HepG2 (cell line): ENCODE measurements around the gene INKA2. TPM values are rescaled to one million over a fixed set of nuclear protein-coding genes. Genes with fewer than 3 reads are reported as not detected.

ENCODE experiments used
- ARID2 ChIP-seq: sonication (generic); formaldehyde crosslinking; IDR thresholded peaks from 2 replicates; pipeline ENCODE4 v1.8.1; 2022; ENCODE audit warnings: mild to moderate bottlenecking, missing genetic modification reagents, borderline replicate concordance
- GATAD1 ChIP-seq: IDR thresholded peaks from 2 replicates; pipeline ENCODE4 v1.6.1; 2016; ENCODE audit warnings: missing genetic modification reagents, missing compliant biosample characterization
- GLI4 ChIP-seq: sonication (generic); formaldehyde crosslinking; IDR thresholded peaks from 2 replicates; pipeline ENCODE4 v1.5.1; 2020; ENCODE audit warnings: missing genetic modification reagents, mild to moderate bottlenecking, moderate library complexity, borderline replicate concordance
- HHEX ChIP-seq: IDR thresholded peaks from 2 replicates; pipeline ENCODE4 v1.6.1; 2016; ENCODE audit warnings: control low read depth
- ISL2 ChIP-seq: sonication (generic); formaldehyde crosslinking; IDR thresholded peaks from 2 replicates; pipeline ENCODE4 v1.5.0; 2020; ENCODE audit warnings: missing genetic modification reagents
- JUND ChIP-seq: sonication (generic); formaldehyde crosslinking; IDR thresholded peaks from 2 replicates; pipeline ENCODE4 v1.8.0; 2022; ENCODE audit warnings: mild to moderate bottlenecking, missing genetic modification reagents
- KAT7 ChIP-seq: IDR thresholded peaks from 2 replicates; pipeline ENCODE4 v1.6.1; 2018; ENCODE audit warnings: borderline replicate concordance, missing compliant biosample characterization
- MTF1 ChIP-seq: sonication (generic); formaldehyde crosslinking; IDR thresholded peaks from 2 replicates; pipeline ENCODE4 v1.5.0; 2020; ENCODE audit warnings: missing genetic modification reagents
- MTF2 ChIP-seq: sonication (generic); formaldehyde crosslinking; IDR thresholded peaks from 2 replicates; pipeline ENCODE4 v1.5.0; 2020; ENCODE audit warnings: missing genetic modification reagents, borderline replicate concordance
- SALL1 ChIP-seq: sonication (generic); formaldehyde crosslinking; IDR thresholded peaks from 2 replicates; pipeline ENCODE4 v1.8.0; 2022; ENCODE audit warnings: mild to moderate bottlenecking, missing genetic modification reagents
- ZBTB7A ChIP-seq: sonication (generic); formaldehyde crosslinking; IDR thresholded peaks from 2 replicates; pipeline ENCODE4 v1.8.0; 2022; ENCODE audit warnings: mild to moderate bottlenecking, missing genetic modification reagents
- ZNF777 ChIP-seq: sonication (generic); formaldehyde crosslinking; IDR thresholded peaks from 2 replicates; pipeline ENCODE4 v1.4.0; 2020; ENCODE audit warnings: missing genetic modification reagents
- polyA plus RNA-seq, 8 experiments: library from polyadenylated mRNA; depleted of rRNA in 3 of 8; stranded (reverse) in 7 of 8; unstranded in 1 of 8; fragments of >200 nt; fragmentation: Illumina TruSeq in 4 of 8; extraction: Trizol in 4 of 8; gene quantifications; 2 replicates each; pipeline versions ENCODE4 v1.2.1 to v1.2.3, GENCODE V29; 2011 to 2016; ENCODE audit warnings: low read depth in 4 of 8, missing spikeins in 1 of 8, mixed read lengths in 1 of 8; ENCODE audit not compliant: insufficient read depth in 1 of 8
- total RNA-seq, 5 experiments: library from RNA; depleted of rRNA; stranded (reverse); fragments of >200 nt; fragmentation: Illumina TruSeq; extraction: Trizol; gene quantifications; 2 replicates each; pipeline ENCODE4 v1.2.3, GENCODE V29; 2016; ENCODE audit warnings: low read depth in 1 of 5
- TF ChIP-seq, protein P1 (sequence below), 2 experiments: sonication (generic) in 1 of 2; formaldehyde crosslinking in 1 of 2; IDR thresholded peaks; 2 replicates each; pipeline versions ENCODE4 v1.6.1 to v1.9.0; 2014 to 2022; ENCODE audit warnings: antibody characterized with exemption in 1 of 2, borderline replicate concordance in 1 of 2, inconsistent platforms in 1 of 2, low read depth in 1 of 2, missing genetic modification reagents in 1 of 2
- TF ChIP-seq, protein P2 (sequence below): sonication (generic); formaldehyde crosslinking; IDR thresholded peaks from 2 replicates; pipeline ENCODE4 v1.8.0; 2022; ENCODE audit warnings: missing genetic modification reagents, mild to moderate bottlenecking, inconsistent platforms, borderline replicate concordance
- TF ChIP-seq, protein P3 (sequence below): sonication (generic); formaldehyde crosslinking; IDR thresholded peaks from 2 replicates; pipeline ENCODE4 v1.9.0; 2021; ENCODE audit warnings: missing genetic modification reagents, borderline replicate concordance
- TF ChIP-seq, protein P4 (sequence below): sonication (generic); formaldehyde crosslinking; IDR thresholded peaks from 2 replicates; pipeline ENCODE4 v1.5.0; 2020; ENCODE audit warnings: missing genetic modification reagents, mild to moderate bottlenecking, borderline replicate concordance

The INKA2 gene
- total and polyA plus RNA-seq, 2 of the 13 experiments (the other 11 are each of a cell fraction or from before 2014, with no cell fraction given), result 2.6 to 4.6 TPM

DNA sequence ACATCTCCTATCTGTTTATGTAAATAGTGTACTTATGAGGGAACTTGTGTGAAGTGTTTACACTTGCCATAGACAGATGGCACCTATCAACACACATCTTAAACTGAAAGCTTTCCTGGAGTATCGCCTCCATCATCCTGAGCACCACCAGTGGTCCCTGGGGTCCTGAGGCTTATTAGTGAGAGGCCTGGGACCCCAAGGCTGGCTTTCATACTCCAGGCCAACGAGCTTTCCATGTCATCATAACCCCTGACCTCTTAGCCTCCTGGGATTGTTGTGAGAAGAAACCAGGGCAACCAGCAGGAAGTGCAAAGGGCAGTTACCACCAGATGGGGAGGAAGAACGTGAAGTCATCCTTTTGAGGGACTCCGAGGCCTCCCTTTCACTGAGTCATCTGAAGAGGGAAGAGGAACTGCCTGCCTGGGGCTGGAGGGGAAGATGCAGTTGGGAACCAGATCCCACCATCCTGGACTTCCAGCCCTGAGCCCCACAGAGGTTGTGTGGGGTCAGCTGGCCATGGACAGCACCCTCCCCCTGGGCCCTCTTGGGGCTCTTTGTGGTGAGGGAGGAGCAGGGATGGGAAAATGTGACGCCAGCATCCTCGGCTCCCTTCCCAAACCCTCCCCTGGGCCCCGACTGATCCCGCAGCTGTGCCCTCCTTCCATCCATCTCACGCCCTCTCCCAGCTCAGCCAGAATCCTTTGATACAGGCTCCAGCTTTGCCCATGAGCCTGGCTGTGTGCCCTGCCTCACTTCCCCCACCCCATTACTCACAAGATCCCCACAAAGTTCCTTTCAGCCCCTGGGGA, 5.8 kb downstream of the INKA2 start (continued):
- TF ChIP-seq, protein P1, sequence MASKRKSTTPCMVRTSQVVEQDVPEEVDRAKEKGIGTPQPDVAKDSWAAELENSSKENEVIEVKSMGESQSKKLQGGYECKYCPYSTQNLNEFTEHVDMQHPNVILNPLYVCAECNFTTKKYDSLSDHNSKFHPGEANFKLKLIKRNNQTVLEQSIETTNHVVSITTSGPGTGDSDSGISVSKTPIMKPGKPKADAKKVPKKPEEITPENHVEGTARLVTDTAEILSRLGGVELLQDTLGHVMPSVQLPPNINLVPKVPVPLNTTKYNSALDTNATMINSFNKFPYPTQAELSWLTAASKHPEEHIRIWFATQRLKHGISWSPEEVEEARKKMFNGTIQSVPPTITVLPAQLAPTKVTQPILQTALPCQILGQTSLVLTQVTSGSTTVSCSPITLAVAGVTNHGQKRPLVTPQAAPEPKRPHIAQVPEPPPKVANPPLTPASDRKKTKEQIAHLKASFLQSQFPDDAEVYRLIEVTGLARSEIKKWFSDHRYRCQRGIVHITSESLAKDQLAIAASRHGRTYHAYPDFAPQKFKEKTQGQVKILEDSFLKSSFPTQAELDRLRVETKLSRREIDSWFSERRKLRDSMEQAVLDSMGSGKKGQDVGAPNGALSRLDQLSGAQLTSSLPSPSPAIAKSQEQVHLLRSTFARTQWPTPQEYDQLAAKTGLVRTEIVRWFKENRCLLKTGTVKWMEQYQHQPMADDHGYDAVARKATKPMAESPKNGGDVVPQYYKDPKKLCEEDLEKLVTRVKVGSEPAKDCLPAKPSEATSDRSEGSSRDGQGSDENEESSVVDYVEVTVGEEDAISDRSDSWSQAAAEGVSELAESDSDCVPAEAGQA (IDR thresholded peaks at IDR 0.05; ENCODE audit: low read depth), result no peak
- TF ChIP-seq, protein P1 (CRISPR knock-in tag; IDR thresholded peaks at IDR 0.05; ENCODE audit: borderline replicate concordance), result no peak
- TF ChIP-seq GATAD1 (CRISPR knock-in tag) (peak; percentile 41; the same call in 1 of the 2 replicates), KAT7 (no peak), JUND (CRISPR knock-in tag) (peak; percentile 75), ARID2 (no peak), SALL1 (CRISPR knock-in tag) (peak; percentile 82), ZBTB7A (CRISPR knock-in tag) (0 out of 2 replicates have a peak, but pooled peaks have one; percentile 37), ZNF777 (CRISPR knock-in tag) (no peak), HHEX (CRISPR knock-in tag) (no peak), GLI4 (CRISPR knock-in tag) (no peak), MTF1 (CRISPR knock-in tag) (no peak), ISL2 (no peak), MTF2 (no peak)
- TF ChIP-seq, protein P2, sequence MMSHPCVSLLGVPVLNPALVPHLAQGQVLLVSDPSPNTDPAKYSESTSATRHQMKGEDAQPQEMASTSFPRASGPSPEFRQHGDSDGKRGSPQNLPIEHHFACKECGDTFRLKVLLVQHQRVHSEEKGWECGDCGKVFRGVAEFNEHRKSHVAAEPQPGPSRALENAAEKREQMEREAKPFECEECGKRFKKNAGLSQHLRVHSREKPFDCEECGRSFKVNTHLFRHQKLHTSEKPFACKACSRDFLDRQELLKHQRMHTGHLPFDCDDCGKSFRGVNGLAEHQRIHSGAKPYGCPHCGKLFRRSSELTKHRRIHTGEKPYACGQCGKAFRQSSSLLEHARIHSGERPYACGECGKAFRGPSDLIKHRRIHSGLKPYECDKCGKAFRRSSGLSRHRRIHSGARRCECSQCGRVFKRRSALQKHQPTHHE (CRISPR knock-in tag), result no peak
- TF ChIP-seq, protein P3, sequence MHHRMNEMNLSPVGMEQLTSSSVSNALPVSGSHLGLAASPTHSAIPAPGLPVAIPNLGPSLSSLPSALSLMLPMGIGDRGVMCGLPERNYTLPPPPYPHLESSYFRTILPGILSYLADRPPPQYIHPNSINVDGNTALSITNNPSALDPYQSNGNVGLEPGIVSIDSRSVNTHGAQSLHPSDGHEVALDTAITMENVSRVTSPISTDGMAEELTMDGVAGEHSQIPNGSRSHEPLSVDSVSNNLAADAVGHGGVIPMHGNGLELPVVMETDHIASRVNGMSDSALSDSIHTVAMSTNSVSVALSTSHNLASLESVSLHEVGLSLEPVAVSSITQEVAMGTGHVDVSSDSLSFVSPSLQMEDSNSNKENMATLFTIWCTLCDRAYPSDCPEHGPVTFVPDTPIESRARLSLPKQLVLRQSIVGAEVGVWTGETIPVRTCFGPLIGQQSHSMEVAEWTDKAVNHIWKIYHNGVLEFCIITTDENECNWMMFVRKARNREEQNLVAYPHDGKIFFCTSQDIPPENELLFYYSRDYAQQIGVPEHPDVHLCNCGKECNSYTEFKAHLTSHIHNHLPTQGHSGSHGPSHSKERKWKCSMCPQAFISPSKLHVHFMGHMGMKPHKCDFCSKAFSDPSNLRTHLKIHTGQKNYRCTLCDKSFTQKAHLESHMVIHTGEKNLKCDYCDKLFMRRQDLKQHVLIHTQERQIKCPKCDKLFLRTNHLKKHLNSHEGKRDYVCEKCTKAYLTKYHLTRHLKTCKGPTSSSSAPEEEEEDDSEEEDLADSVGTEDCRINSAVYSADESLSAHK, result no peak
- TF ChIP-seq, protein P4, sequence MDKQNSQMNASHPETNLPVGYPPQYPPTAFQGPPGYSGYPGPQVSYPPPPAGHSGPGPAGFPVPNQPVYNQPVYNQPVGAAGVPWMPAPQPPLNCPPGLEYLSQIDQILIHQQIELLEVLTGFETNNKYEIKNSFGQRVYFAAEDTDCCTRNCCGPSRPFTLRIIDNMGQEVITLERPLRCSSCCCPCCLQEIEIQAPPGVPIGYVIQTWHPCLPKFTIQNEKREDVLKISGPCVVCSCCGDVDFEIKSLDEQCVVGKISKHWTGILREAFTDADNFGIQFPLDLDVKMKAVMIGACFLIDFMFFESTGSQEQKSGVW (CRISPR knock-in tag), result no peak
